ENCODE results near the gene SLC38A4.
"Not testable (repeated sequence)": the region's sequence is repeated elsewhere in the genome, so short reads cannot be mapped to it uniquely, and the experiment has no call there.

SLC38A4 gene

DNA sequence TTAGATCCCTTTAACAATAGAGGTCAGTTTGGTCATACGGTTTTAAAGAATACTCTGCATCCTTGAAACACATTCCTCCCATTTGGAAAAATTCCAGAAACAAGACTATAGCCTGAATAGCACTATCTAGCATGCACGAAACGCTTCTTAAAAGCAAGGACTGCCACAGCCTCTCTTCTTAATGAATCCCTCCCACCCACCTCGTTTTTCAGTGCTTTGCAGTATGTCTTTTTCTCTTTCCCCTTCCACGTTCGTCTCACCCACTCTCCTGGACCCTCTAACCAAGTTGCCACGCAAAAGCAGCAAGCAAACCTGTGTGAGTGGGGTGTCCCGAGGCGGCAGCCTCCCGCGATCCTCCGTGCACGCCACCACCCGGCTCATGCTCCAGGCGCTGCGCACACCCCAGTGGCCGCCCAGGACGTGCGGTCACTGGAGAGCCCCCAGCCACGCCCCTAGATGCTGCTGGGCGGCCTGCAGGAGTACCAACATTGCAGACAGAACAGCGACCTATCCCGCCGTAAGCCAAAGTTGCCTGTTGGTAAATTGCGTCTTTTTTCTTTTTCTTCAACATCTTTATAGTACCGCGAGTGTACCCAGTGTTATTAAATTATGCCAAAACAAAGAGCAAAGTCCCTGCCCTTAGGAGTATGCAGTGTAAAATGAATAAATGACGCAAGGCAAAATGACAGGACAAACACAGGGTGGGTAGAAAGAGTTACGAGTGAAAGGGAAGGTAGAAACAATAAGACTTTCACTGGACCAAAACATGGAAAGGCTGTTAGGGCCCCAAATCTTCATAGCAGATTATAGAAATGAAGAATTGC, at the start of gene SLC38A4:
SLC38A4 (minus strand) TSS at position 407 of the 824 bp plus-strand sequence. CDS start 32,926 bp downstream, outside the sequence.
- FAIRE-seq, result no peak
- no peak for DNase-seq (ENCODE audit: insufficient read length, low spot score)

- FAIRE-seq, result no peak
Observed at GRCh38 chr12:46875095-46875494, 49.3 kb upstream of the SLC38A4 start.

GRCh38 chr12:46874642-46875041, 48.8 kb upstream of the SLC38A4 start:
- no peak for FAIRE-seq
- DNase-seq (ENCODE audit: insufficient read length, low spot score), result no peak

More at GRCh38 chr12:46875095-46875494, 49.3 kb upstream of the SLC38A4 start:
- no peak for DNase-seq (ENCODE audit: insufficient read length, low spot score)

- no peak for FAIRE-seq
- no peak for DNase-seq (ENCODE audit: insufficient read length, low spot score)
Observed at GRCh38 chr12:46872135-46872534, 46.3 kb upstream of the SLC38A4 start.

- DNase-seq (ENCODE audit: insufficient read length, low spot score) (no peak), FAIRE-seq (no peak)
Observed at GRCh38 chr12:46865311-46865710, 39.5 kb upstream of the SLC38A4 start.

DNA sequence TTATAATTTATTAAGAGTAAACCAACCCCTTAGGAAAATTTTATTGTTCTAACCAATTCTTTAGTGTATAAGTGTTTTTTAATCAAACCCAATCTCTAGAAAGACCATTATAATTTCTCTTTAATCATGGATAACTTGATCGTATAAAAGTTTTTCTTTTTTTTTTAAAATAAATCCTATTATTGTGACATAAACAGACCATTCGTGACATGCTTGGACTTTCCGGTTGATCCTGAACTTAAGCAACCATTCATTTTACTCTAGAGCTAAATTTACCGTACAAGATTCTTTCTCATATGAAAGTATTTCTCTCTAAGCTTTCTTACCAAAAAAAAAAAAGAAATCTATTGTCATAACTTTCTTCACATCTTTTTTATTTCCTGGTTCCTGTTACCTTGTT, 32.6 kb upstream of the SLC38A4 start:
- no peak for DNase-seq (ENCODE audit: insufficient read length, low spot score)
- FAIRE-seq, result no peak

DNA sequence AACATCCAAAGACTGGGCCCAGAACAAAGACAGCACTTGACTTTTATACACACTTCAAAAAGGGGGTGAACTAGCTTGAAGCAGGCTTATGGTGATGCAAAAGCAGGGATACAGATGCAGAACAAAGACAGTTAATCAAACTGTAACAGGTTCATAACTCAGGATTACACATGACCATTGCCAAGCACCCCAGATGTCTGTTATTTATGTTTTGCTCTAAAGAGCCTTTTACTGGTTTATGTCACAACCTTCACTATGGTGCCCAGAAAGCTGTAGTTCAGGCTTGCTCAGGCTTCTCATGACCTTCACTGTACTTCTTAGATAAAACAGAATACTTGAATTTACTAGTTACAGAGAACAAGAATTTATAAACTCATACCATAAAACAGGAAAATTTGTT, 31.7 kb upstream of the SLC38A4 start:
- DNase-seq (ENCODE audit: insufficient read length, low spot score) (no peak), FAIRE-seq (no peak)

DNA sequence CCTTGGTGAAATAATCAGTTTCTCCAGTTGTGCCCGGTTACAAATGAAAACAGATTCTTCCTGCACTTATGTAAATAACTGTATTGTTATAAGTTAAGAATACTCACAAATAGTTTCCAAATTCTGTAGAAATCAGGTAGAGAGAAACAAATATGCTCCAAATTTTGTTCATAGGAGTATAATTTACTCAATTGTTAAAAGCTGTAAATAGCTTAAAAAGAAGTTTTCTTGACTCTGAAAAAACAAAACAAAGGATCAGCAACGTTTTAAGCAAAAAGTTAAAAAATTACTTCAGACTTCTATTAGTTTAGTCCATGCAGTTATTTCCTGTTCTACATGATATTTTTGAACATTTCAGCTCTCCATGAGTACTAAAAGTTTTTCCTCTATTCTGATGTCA, 30.0 kb upstream of the SLC38A4 start:
- no peak for DNase-seq (ENCODE audit: insufficient read length, low spot score)

GRCh38 chr12:46854188-46854587, 28.4 kb upstream of the SLC38A4 start:
- not testable (repeated sequence) for FAIRE-seq; DNase-seq (ENCODE audit: insufficient read length, low spot score)

More for the DNA sequence above, 30.0 kb upstream of the SLC38A4 start:
- FAIRE-seq, result no peak

- DNase-seq (ENCODE audit: insufficient read length, low spot score); FAIRE-seq: not testable (repeated sequence)
Observed at GRCh38 chr12:46848792-46849191, 23.0 kb upstream of the SLC38A4 start.

GRCh38 chr12:46847001-46847400, 21.2 kb upstream of the SLC38A4 start:
- DNase-seq (ENCODE audit: insufficient read length, low spot score), result no peak
- FAIRE-seq, result no peak

- FAIRE-seq (no peak), DNase-seq (ENCODE audit: insufficient read length, low spot score) (no peak)
Observed at GRCh38 chr12:46843811-46844210, 18.0 kb upstream of the SLC38A4 start.

DNA sequence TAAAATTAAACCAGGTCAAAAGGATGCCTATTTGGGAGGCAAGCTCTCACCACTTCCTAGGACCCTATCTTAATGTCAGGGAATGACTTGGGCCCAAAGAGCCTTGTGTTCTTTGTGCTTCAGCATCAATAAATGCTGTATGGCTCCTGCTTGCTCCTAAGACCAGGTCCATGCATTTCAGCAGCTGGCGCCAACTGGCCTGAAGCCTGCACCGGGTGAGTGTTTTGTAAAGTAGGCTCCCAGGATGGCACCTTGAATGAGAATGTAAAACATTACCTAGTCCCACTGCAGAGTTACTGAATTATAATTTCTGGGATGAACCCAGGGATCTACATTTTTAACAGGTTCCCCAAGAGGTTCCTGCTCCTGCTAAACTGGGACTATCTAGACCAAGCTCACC, 16.1 kb upstream of the SLC38A4 start:
- no peak for FAIRE-seq

DNA sequence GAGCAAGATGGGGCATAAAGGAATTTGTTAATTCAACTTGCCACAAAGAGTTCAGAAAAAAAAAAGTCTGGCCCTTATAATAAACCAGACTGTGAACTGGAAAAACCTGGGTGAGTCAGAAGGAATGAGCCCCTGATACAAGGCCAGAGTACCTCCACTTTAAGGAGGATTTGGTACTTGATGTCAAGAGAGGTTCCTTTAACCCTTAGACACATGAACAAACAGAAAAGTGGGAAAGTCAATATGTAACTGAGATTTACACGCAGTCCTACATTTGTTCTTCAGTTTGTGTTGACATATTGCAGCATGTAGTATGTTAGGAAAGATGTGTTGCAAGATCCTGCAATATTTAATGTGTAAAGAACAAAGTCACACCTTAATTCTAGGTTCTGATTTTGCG, 14.2 kb upstream of the SLC38A4 start:
- DNase-seq (ENCODE audit: insufficient read length, low spot score) (no peak), FAIRE-seq (no peak)

More for the DNA sequence above, 16.1 kb upstream of the SLC38A4 start:
- DNase-seq (ENCODE audit: insufficient read length, low spot score), result no peak

DNA sequence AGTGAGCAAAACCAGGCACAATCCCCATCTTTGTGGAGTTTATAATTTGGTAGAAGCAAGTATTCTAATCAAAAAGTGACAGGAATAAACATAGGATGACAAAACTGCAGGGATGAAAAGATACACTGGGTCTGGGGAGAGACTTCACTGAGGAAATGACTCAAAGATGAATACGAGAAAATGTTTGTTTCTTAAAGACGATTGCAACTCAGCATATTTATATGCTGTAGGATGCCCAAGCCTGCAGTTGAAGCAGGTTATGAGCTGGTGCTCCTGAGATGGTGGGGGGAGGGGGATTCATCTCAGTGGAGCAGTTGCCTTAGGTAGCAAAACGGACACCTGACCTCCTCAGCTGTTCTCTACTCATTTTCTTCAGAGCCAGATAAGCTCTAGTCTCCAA, 13.4 kb upstream of the SLC38A4 start:
- FAIRE-seq (no peak), DNase-seq (ENCODE audit: insufficient read length, low spot score) (no peak)

DNA sequence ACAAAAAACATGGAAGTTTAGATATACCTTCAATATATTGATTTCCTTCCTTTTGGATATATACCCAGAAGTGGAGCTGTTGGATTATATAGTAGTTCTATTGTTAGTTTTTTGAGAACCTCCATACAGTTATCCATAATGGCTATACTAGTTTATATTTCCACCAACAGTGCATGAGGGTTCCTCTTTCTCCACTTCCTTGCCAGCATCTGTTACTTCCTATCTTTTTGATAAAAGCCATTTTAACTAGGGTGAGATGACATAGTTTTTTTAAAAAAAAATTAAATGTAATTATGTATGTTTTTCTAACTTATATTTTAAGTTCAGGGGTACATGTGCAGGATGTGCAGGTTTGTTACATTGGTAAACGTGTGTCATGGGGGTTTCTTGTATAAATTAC, 10.0 kb upstream of the SLC38A4 start:
- FAIRE-seq (no peak), DNase-seq (ENCODE audit: insufficient read length, low spot score) (no peak)

DNA sequence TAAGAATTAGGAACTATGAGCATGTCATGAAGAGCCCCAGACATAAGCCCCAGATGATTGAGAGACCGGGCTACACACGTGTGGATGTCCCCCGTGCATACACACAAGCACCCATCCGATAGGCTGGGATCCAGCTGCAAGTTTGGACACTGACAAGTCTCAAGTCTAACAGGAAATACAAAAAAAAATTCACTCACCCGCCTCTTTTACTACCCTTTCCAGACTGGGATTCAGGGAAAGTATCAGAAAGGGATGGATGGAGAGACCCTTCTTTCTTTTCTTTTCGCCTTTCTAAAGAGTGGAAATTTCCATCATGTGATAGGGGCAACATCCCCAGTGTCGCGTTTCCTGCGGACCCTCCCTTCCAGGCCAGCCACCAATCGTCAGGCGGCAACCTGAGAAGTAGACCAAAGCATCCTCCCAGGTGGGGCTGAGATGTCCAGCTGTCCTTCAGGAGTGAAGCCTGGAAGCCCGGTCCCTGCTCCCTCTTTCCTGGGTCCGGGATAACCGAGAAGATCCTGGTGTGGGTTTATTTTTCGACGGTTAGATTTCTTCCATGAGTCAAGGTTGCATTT, 6.4 kb upstream of the SLC38A4 start:
- DNase-seq (ENCODE audit: insufficient read length, low spot score), result no peak
- no peak for FAIRE-seq

- DNase-seq (ENCODE audit: insufficient read length, low spot score), result no peak
- FAIRE-seq, result no peak
Observed at GRCh38 chr12:46831335-46832129, 5.7 kb upstream of the SLC38A4 start.

GRCh38 chr12:46830731-46831334, 5.0 kb upstream of the SLC38A4 start:
- FAIRE-seq (no peak), DNase-seq (ENCODE audit: insufficient read length, low spot score) (no peak)

GRCh38 chr12:46824709-46825108, 1.1 kb downstream of the SLC38A4 start:
- no peak for FAIRE-seq
- DNase-seq (ENCODE audit: insufficient read length, low spot score), result no peak

GRCh38 chr12:46818642-46819041, 7.2 kb downstream of the SLC38A4 start:
- DNase-seq (ENCODE audit: insufficient read length, low spot score) (no peak), FAIRE-seq (no peak)

Measured in GM19239 (cell line).